A673 (cell line): ENCODE results near the gene INPP5A. TPM values are rescaled to one million over a fixed set of nuclear protein-coding genes. Genes with fewer than 3 reads are reported as not detected.

Experiments
- BruUV-seq: library from RNA; stranded (reverse); fragments of 400-500 nt; replicated peaks from 2 replicates; lab custom pipeline; 2021; lab: Mats Ljungman, UMichigan
- CTCF ChIA-PET: fragments of 300-600 bp; sonication (Branson Sonifier 250); formaldehyde crosslinking; loops from one replicate; lab custom pipeline; 2022; ENCODE audit warnings: antibody characterized with exemption; lab: Charles Lee
- POLR2A ChIA-PET: fragments of 300-600 bp; sonication (Branson Sonifier 250); formaldehyde crosslinking; loops from one replicate; lab custom pipeline; 2022; ENCODE audit warnings: antibody characterized with exemption; ENCODE audit not compliant: low non-redundant PET; lab: Charles Lee
- DNase-seq: peaks from one replicate; pipeline ENCODE4 v3.0.0-alpha.2; 2015; ENCODE audit warnings: low spot score
- H3K27ac ChIP-seq: fragments of 200-600 bp; sonication (generic); 2 replicates; pipeline ENCODE4 v1.5.1; 2016; ENCODE audit warnings: mixed run types, low read depth, mild to moderate bottlenecking, mixed read lengths, antibody characterized with exemption, low read length; ENCODE audit not compliant: poor library complexity, severe bottlenecking
- H3K27me3 ChIP-seq: fragments of 200-600 bp; sonication (generic); replicated peaks from 2 replicates; pipeline ENCODE4 v1.6.1; 2017; ENCODE audit warnings: mixed run types, low read depth, mild to moderate bottlenecking, mixed read lengths, antibody characterized with exemption, low read length; ENCODE audit not compliant: insufficient read depth, poor library complexity
- H3K36me3 ChIP-seq: fragments of 200-600 bp; sonication (generic); 2 replicates; pipeline ENCODE4 v1.6.1; 2016; ENCODE audit warnings: mixed run types, mild to moderate bottlenecking, mixed read lengths, antibody characterized with exemption, low read length; ENCODE audit not compliant: insufficient read depth, poor library complexity, severe bottlenecking
- H3K4me1 ChIP-seq: fragments of 200-600 bp; sonication (generic); 2 replicates; pipeline ENCODE4 v1.6.1; 2017; ENCODE audit warnings: mixed run types, mild to moderate bottlenecking, mixed read lengths, antibody characterized with exemption, low read length; ENCODE audit not compliant: insufficient read depth, poor library complexity, severe bottlenecking
- H3K4me3 ChIP-seq: fragments of 200-600 bp; sonication (generic); 2 replicates; pipeline ENCODE4 v1.5.1; 2016; ENCODE audit warnings: low read depth, mixed run types, mild to moderate bottlenecking, mixed read lengths, low read length; ENCODE audit not compliant: poor library complexity, severe bottlenecking
- H3K9me3 ChIP-seq: fragments of 200-600 bp; sonication (generic); 2 replicates; pipeline ENCODE4 v1.6.1; 2016; ENCODE audit warnings: mixed run types, low read depth, mild to moderate bottlenecking, mixed read lengths, antibody characterized with exemption, low read length; ENCODE audit not compliant: poor library complexity, severe bottlenecking
- EZH2 ChIP-seq: fragments of 200-600 bp; sonication (generic); IDR thresholded peaks from 2 replicates; pipeline ENCODE4 v1.6.1; 2017; ENCODE audit warnings: borderline replicate concordance, low read depth, mild to moderate bottlenecking, mixed read lengths, antibody characterized with exemption, low read length; ENCODE audit not compliant: poor library complexity, severe bottlenecking
- intact Hi-C: fragments of 100-400 bp; cut with micrococcal nuclease; formaldehyde crosslinking; loops from one replicate; pipeline ENCODE4 v1.10.0; 2022; ENCODE audit not compliant: unreplicated experiment
- total RNA-seq: library from RNA; stranded (reverse); gene quantifications from 2 replicates; pipeline ENCODE4 v1.2.3, GENCODE V29; 2021
- TF ChIP-seq, protein P1 (sequence below): fragments of 300-800, 200-600 bp; sonication (generic); conservative IDR thresholded peaks from 2 replicates; pipeline ENCODE4 v1.5.1; 2017; ENCODE audit warnings: low read depth, mild to moderate bottlenecking, antibody characterized with exemption, low read length, moderate library complexity, mixed read lengths

Gene INPP5A
- total RNA-seq, 1 experiment from 2014 or later, result 21.8 TPM

DNA sequence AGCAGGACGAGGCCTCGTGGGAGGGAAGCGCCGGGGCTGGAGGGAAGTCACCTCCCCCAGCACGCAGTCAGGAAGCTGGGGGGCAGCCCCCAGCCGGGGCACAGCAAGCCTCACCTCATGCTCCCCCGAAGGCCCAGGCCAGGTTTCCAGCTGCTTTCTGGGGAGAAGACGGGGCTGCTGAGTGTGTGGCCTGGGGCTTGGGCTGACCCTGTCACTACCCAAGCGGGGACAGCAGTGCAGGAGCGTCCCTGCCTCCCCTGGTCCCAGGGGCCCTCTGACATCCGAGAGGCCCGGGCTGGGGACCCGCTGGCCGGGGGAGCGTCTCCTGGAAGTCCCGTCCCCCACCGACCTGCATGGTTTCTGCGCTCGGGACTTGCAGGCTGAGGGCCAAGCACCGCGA is 268.0 kb downstream of the INPP5A start:
- TF ChIP-seq, protein P1, sequence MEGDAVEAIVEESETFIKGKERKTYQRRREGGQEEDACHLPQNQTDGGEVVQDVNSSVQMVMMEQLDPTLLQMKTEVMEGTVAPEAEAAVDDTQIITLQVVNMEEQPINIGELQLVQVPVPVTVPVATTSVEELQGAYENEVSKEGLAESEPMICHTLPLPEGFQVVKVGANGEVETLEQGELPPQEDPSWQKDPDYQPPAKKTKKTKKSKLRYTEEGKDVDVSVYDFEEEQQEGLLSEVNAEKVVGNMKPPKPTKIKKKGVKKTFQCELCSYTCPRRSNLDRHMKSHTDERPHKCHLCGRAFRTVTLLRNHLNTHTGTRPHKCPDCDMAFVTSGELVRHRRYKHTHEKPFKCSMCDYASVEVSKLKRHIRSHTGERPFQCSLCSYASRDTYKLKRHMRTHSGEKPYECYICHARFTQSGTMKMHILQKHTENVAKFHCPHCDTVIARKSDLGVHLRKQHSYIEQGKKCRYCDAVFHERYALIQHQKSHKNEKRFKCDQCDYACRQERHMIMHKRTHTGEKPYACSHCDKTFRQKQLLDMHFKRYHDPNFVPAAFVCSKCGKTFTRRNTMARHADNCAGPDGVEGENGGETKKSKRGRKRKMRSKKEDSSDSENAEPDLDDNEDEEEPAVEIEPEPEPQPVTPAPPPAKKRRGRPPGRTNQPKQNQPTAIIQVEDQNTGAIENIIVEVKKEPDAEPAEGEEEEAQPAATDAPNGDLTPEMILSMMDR, result no peak
- no peak for TF ChIP-seq EZH2
- no peak for DNase-seq
- Histone ChIP-seq H3K27ac (no peak overlapping the region), H3K9me3 (no peaks in the 10 kb centered on the region), H3K4me1 (no peaks in the 10 kb centered on the region), H3K4me3 (no peak overlapping the region), H3K27me3 (peaks cover 41% of the 10 kb centered on the region), H3K36me3 (no peaks in the 10 kb centered on the region)
- intact Hi-C loops, result no loop called here
- ChIA-PET CTCF (no interaction called here), POLR2A (no interaction called here)
- BruUV-seq, result no TSS peak

DNA sequence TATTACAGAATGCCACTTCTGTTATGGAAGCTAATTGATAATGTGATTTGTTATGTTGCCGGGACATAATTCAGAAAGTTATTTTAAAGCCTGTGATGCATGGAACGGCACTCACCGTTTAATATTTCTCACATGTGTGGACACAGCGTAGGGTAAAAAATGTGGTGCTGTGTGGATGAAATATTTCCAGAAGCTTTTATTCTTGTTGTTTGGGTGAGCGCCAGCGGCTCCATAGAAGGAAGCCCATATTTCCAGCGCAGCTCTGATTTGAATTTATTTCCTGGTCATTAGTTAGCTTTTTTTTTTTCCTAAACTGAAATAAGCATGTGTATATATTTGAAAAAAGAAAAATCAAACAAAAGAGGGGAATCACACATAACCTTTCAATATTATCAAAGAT is 268.5 kb downstream of the INPP5A start:
- DNase-seq, result no peak
- BruUV-seq, result no TSS peak
- CTCF ChIA-PET, result no interaction called here
- TF ChIP-seq EZH2, result no peak
- TF ChIP-seq, protein P1, result no peak
- intact Hi-C loops, result no loop called here
- H3K4me3 ChIP-seq, result no peak overlapping the region
- POLR2A ChIA-PET, result no interaction called here
- no peak overlapping the region for H3K27ac ChIP-seq
- no peaks in the 10 kb centered on the region for H3K9me3 ChIP-seq
- H3K27me3 ChIP-seq, result peaks cover 46% of the 10 kb centered on the region
- no peaks in the 10 kb centered on the region for H3K4me1 ChIP-seq
- no peaks in the 10 kb centered on the region for H3K36me3 ChIP-seq

DNA sequence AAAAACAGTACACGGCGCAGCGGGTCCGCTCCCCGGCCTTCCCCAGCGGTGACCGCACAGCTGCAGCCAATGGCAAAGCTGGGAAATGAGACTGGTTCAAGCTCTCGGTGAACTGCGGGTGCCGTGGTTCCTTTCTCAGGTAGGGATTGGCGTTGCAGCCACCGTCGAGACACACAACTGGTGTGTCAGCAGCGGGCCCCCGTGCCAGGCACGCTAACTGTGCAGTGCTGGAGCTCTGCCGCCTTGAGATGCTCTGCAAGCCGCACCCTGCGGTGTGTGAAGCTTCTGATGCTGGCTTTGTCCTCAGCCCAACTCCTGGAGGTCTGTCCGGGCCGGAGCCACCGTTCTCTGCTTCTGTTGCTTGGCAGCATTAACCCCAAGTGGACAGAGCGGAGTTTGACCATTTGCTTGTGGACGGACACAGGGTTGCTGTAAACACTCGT is 269.0 kb downstream of the INPP5A start:
- POLR2A ChIA-PET, result no interaction called here
- H3K27me3 ChIP-seq, result peaks cover 46% of the 10 kb centered on the region
- H3K4me3 ChIP-seq, result no peak overlapping the region
- DNase-seq, result no peak
- no TSS peak for BruUV-seq
- no peaks in the 10 kb centered on the region for H3K4me1 ChIP-seq
- TF ChIP-seq, protein P1, result no peak
- TF ChIP-seq EZH2, result no peak
- no peak overlapping the region for H3K27ac ChIP-seq
- no peaks in the 10 kb centered on the region for H3K36me3 ChIP-seq
- H3K9me3 ChIP-seq, result no peaks in the 10 kb centered on the region
- CTCF ChIA-PET, result no interaction called here
- intact Hi-C loops, result no loop called here
